Stimulated activated effector memory CD8-positive, alpha-beta T cell treated with anti-CD3 and anti-CD28 coated beads, Interleukin-12 subunit alpha, Interleukin-12 subunit beta, amount 100 ng/mL, for 72 hours (primary cell): ENCODE measurements around the gene TFR2.

ENCODE experiments used
- ATAC-seq: fragments of 150-1000 bp; cut with Tn5 transposase; 2 replicates; pipeline ENCODE4 v1.10.0; 2021
- DNase-seq, 2 donors: peaks; one replicate each; pipeline ENCODE4 v3.0.0; 2021 to 2022; ENCODE audit warnings: low spot score in 2 of 2
- H3K27ac Mint-ChIP-seq: one replicate; pipeline ENCODE4 v1.8.0; 2022; ENCODE audit warnings: mild to moderate bottlenecking, mixed read lengths
- H3K36me3 Mint-ChIP-seq: one replicate; pipeline ENCODE4 v1.8.0; 2022; ENCODE audit warnings: mild to moderate bottlenecking, mixed read lengths
- H3K4me1 Mint-ChIP-seq: one replicate; pipeline ENCODE4 v1.8.0; 2022; ENCODE audit warnings: mixed read lengths
- H3K4me3 Mint-ChIP-seq: one replicate; pipeline ENCODE4 v1.8.0; 2022; ENCODE audit warnings: mild to moderate bottlenecking, mixed read lengths
- H3K9me3 Mint-ChIP-seq: one replicate; pipeline ENCODE4 v1.8.0; 2022; ENCODE audit warnings: mixed read lengths

TFR2 gene

GRCh38 chr7:100641860-100642533, 645 bp upstream of the TFR2 start:
- H3K4me1 Mint-ChIP-seq = no peaks in the 10 kb centered on the region
- no peak for ATAC-seq
- peaks cover 5% of the 10 kb centered on the region for H3K36me3 Mint-ChIP-seq
- DNase-seq = no peak
- no peaks in the 10 kb centered on the region for H3K9me3 Mint-ChIP-seq
- no peak overlapping the region for H3K4me3 Mint-ChIP-seq
- no peak overlapping the region for H3K27ac Mint-ChIP-seq

- Mint-ChIP-seq H3K36me3 (peaks cover 11% of the 10 kb centered on the region), H3K27ac (no peak overlapping the region), H3K4me1 (no peaks in the 10 kb centered on the region), H3K9me3 (no peaks in the 10 kb centered on the region), H3K4me3 (no peak overlapping the region)
- no peak for DNase-seq
- ATAC-seq = no peak
Observed at GRCh38 chr7:100640517-100641440, 573 bp downstream of the TFR2 start.

- Mint-ChIP-seq H3K9me3 (no peaks in the 10 kb centered on the region), H3K4me1 (no peaks in the 10 kb centered on the region), H3K4me3 (no peak overlapping the region), H3K27ac (no peak overlapping the region), H3K36me3 (peaks cover 15% of the 10 kb centered on the region)
- no peak for DNase-seq
- ATAC-seq = no peak
Observed at GRCh38 chr7:100639995-100640516, 1.3 kb downstream of the TFR2 start.

GRCh38 chr7:100632951-100633717, 8.2 kb downstream of the TFR2 start:
- Mint-ChIP-seq H3K27ac (peak overlapping the region; percentile 92), H3K9me3 (no peaks in the 10 kb centered on the region), H3K4me1 (peaks cover 37% of the 10 kb centered on the region), H3K36me3 (peaks cover 23% of the 10 kb centered on the region), H3K4me3 (peak overlapping the region; percentile 80)
- DNase-seq (peak; percentile 48 to 83), ATAC-seq (peak; percentile 84)

DNA sequence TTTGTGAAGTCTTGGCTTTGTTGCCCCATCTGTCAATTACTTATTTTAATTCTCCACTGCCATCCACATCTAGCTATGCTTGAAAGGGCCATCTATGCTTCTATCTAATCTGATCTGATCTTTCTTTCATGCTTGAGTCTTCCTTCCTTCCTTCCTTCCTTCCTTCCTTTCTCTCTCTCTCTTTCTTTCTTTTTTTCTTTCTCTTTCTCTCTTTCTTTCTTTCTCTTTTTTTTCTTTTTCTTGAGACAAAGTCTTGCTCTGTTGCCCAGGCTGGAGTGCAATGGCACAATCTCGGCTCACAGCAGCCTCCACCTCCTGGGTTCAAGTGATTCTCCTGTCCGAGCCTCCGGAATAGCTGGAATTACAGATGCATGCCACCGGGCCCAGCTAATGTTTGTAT, 11.3 kb downstream of the TFR2 start:
- H3K27ac Mint-ChIP-seq = peak overlapping the region; percentile 68
- no peak overlapping the region for H3K4me3 Mint-ChIP-seq
- DNase-seq = no peak
- no peak for ATAC-seq
- peaks cover 14% of the 10 kb centered on the region for H3K36me3 Mint-ChIP-seq
- peaks cover 62% of the 10 kb centered on the region for H3K4me1 Mint-ChIP-seq
- no peaks in the 10 kb centered on the region for H3K9me3 Mint-ChIP-seq

DNA sequence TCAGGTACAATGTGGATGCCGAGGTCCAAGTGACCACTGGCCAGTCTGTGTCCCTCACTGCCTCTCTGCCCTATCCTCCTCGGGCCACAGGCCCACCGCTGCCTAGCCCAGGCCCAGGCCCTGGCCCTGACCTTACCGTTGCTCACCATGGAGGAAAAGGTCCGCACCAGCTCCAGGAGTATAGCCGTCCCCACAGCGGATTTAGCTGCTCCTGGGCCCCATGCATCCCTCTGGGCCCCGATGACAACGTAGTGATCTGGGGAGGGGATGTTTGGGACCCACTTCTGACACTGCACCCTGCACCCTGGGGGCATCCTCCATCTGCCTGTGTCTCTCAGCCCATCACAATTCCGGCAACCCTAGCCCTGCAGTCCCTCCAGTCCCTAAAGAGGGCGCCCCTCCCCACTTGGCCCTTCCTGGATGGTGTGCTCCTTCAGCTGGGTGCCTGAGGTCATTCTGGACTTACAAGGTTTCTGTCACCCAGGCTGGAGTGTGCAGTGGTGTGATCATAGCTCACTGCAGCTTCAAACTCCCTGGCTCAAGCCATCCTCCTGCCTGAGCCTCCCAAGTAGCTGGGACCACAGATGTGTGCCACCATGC, 12.1 kb downstream of the TFR2 start:
- no peak overlapping the region for H3K4me3 Mint-ChIP-seq
- H3K36me3 Mint-ChIP-seq = peaks cover 6% of the 10 kb centered on the region
- H3K27ac Mint-ChIP-seq = peak overlapping the region; percentile 68
- no peaks in the 10 kb centered on the region for H3K9me3 Mint-ChIP-seq
- ATAC-seq (no peak), DNase-seq (peak in 1 of 2 donors; percentile 65)
- peaks cover 60% of the 10 kb centered on the region for H3K4me1 Mint-ChIP-seq

DNA sequence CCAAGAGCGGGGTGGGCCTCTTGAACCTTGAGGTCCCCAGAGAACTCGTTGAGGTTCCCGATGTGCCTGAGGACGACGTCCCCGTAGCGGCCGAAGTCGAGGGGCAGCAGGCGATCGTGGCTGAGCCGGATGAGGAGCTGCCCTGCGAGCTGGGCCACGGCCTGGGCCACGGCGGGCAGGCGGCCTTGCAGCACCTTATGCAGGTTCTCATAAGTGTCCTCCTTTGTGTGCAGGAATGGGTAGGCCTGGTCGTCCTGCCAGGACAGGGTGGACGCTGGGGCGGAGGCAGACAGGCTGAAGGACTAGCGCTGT, 14.2 kb downstream of the TFR2 start:
- no peak for ATAC-seq
- peaks cover 47% of the 10 kb centered on the region for H3K4me1 Mint-ChIP-seq

GRCh38 chr7:100626530-100627237, 14.7 kb downstream of the TFR2 start:
- Mint-ChIP-seq H3K9me3 (no peaks in the 10 kb centered on the region), H3K4me1 (peaks cover 45% of the 10 kb centered on the region), H3K4me3 (peak overlapping the region; percentile 74), H3K27ac (peak overlapping the region; percentile 91), H3K36me3 (no peaks in the 10 kb centered on the region)
- ATAC-seq = peak; percentile 95
- peak; percentile 62 to 86 for DNase-seq

More for the DNA sequence above, 14.2 kb downstream of the TFR2 start:
- Mint-ChIP-seq H3K9me3 (no peaks in the 10 kb centered on the region), H3K4me3 (peak overlapping the region; percentile 74), H3K36me3 (no peaks in the 10 kb centered on the region), H3K27ac (peak overlapping the region; percentile 91)
- DNase-seq = no peak

DNA sequence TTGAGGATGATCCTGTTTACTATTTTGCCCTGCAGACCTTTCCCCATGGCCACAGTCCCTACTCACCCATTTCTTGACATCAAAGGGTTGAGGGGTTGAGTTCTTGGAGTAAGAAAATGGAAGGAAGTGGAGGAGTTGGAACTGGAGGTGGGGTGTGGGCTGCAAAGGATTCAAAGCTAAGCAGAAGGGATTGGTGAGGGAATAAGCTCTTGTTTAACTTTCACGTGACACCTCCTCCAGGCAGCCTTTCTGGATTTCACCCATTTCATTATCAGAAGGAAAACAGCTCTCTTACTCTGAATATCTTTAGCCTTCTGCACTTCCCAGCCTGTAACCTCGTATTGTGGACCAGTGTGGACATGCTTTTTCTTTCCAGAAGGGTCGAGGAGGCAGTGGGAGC, 15.3 kb downstream of the TFR2 start:
- no peak for ATAC-seq
- peak overlapping the region; percentile 74 for H3K4me3 Mint-ChIP-seq
- no peaks in the 10 kb centered on the region for H3K36me3 Mint-ChIP-seq
- peak overlapping the region; percentile 91 for H3K27ac Mint-ChIP-seq
- DNase-seq = no peak
- no peaks in the 10 kb centered on the region for H3K9me3 Mint-ChIP-seq
- peaks cover 45% of the 10 kb centered on the region for H3K4me1 Mint-ChIP-seq

DNA sequence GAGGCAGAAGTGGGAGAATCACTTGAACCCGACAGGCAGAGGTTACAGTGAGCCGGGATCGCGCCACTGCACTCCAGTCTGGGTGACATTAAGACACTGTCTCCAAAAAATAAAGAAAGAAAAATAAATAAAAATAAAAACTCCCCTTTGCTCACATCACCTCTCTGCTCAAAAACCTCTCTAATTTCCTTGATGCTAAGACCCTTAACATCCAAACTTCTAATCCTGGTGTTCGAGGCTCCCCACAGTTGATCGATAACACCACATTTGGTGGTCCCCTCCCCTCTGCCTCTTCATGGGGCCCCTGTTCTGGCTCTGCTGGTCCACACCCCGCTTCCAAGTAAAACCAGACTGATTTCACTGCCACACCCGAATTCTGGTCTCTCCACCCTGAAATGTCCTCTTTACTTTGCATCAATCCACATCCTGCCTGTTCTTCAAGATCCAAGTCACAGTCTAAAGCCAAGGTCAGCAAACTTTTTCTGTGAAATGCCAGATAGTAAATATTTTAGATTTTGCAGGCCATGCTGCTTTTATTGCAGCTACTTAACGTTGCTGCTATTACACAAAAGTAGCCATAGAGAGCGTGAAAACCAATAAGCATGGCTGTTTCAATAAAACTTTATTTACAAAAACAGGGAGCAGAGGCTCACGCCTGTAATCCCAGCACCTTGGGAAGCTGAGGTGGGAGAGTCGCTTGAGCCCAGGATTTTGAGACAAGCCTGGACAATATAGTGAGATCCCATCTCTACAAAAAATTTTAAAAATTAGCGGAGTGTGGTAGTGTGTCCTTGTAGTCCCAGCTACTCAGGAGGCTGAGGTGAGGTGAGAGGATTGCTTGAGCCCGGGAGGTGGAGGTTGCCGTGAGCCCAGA, 17.2 kb downstream of the TFR2 start:
- Mint-ChIP-seq H3K4me1 (peaks cover 33% of the 10 kb centered on the region), H3K36me3 (no peaks in the 10 kb centered on the region), H3K4me3 (no peak overlapping the region), H3K27ac (peak overlapping the region; percentile 41), H3K9me3 (no peaks in the 10 kb centered on the region)
- ATAC-seq (no peak), DNase-seq (no peak)

GRCh38 chr7:100621554-100621953, 19.8 kb downstream of the TFR2 start:
- Mint-ChIP-seq H3K36me3 (no peaks in the 10 kb centered on the region), H3K9me3 (no peaks in the 10 kb centered on the region), H3K27ac (no peak overlapping the region), H3K4me3 (no peak overlapping the region), H3K4me1 (peaks cover 14% of the 10 kb centered on the region)
- ATAC-seq (no peak), DNase-seq (no peak)

DNA sequence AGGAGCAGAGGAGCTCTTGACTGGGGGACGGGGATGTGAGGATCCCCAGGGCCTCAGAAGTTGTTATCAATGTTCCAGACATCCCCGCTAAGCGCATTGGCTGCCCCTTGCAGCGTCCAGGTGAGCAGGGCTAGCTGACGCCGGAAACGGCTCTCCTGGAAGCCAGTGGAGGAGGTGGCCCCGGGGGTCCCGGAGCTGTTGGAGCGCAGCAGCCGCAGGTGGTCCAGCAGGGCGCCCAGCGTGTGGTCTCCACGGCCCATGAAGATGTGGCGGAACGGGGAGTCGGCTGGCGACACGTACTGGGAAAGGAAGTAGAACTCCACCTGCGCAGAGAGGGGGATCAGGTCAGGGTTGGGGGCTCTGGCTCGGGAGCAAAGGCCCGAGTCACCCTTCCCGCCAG, 20.5 kb downstream of the TFR2 start:
- no peak for DNase-seq
- Mint-ChIP-seq H3K36me3 (no peaks in the 10 kb centered on the region), H3K4me3 (no peak overlapping the region), H3K9me3 (no peaks in the 10 kb centered on the region), H3K4me1 (peaks cover 6% of the 10 kb centered on the region), H3K27ac (peak overlapping the region; percentile 14)
- no peak for ATAC-seq

GRCh38 chr7:100620239-100620638, 21.1 kb downstream of the TFR2 start:
- ATAC-seq (no peak), DNase-seq (no peak)
- Mint-ChIP-seq H3K4me3 (no peak overlapping the region), H3K9me3 (no peaks in the 10 kb centered on the region), H3K4me1 (peaks cover under 1% of the 10 kb centered on the region), H3K27ac (peak overlapping the region; percentile 14), H3K36me3 (no peaks in the 10 kb centered on the region)
